ENCODE results near the gene GPR55. TPM values are rescaled to one million over a fixed set of nuclear protein-coding genes. Genes with fewer than 3 reads are reported as not detected.

The GPR55 gene
- polyA plus RNA-seq, 1 donor = 0.17 TPM

DNA sequence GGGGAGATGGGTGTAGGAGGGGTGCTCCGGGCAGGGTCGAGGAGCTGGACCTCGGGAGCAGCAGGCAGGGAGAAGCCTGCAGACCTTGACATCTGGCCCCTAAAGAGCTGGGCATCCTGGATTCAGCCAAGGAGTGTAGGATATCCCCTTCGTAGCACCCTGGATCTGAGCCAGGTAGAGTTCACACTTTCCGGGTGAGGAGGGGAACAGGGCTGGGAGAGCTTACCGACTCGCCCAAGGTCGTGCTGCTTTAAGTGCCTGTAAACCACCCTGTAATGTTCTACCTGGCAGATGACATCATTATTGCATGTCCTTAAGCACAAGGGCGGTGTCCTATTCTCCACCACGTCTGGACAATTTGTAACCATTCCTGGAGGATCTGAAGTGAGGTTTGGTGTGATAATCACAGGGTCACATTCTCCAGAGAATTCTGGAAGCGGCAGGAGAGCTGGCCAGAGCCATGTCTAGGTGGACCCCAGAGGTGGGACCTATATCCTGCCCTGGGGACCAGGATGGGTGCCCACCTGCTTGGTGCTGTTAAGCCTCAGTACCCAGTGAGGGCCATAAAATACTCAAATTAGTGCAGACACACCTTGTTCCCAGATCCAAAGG lies 45.7 kb downstream of the GPR55 start:
- DNase-seq = no peak

DNA sequence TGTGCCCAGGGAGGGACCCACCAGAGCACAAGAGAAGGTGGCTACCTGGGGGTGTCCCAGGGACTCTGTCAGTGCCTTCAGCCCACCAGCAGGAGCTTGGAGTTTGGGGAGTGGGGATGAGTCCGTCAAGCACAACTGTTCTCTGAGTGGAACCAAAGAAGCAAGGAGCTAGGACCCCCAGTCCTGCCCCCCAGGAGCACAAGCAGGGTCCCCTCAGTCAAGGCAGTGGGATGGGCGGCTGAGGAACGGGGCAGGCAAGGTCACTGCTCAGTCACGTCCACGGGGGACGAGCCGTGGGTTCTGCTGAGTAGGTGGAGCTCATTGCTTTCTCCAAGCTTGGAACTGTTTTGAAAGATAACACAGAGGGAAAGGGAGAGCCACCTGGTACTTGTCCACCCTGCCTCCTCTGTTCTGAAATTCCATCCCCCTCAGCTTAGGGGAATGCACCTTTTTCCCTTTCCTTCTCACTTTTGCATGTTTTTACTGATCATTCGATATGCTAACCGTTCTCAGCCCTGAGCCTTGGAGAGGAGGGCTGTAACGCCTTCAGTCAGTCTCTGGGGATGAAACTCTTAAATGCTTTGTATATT lies 46.3 kb downstream of the GPR55 start:
- no peak for DNase-seq

DNA sequence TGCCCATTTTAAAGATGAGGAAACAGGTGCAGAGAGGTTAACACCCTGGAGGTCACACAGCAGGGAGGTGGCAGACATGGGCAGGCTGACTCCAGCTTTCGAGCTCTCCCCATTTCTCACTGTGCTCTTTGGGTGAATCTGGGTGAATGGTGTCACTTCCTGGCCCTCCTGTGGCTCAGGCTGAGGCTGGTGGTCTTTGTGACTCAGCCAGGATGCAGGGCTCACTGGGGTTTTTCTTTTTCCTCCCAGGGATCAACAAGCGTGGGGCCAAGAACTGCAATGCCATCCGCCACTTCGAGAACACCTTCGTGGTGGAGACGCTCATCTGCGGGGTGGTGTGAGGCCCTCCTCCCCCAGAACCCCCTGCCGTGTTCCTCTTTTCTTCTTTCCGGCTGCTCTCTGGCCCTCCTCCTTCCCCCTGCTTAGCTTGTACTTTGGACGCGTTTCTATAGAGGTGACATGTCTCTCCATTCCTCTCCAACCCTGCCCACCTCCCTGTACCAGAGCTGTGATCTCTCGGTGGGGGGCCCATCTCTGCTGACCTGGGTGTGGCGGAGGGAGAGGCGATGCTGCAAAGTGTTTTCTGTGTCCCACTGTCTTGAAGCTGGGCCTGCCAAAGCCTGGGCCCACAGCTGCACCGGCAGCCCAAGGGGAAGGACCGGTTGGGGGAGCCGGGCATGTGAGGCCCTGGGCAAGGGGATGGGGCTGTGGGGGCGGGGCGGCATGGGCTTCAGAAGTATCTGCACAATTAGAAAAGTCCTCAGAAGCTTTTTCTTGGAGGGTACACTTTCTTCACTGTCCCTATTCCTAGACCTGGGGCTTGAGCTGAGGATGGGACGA lies 47.1 kb downstream of the GPR55 start:
- no peak for DNase-seq

DNA sequence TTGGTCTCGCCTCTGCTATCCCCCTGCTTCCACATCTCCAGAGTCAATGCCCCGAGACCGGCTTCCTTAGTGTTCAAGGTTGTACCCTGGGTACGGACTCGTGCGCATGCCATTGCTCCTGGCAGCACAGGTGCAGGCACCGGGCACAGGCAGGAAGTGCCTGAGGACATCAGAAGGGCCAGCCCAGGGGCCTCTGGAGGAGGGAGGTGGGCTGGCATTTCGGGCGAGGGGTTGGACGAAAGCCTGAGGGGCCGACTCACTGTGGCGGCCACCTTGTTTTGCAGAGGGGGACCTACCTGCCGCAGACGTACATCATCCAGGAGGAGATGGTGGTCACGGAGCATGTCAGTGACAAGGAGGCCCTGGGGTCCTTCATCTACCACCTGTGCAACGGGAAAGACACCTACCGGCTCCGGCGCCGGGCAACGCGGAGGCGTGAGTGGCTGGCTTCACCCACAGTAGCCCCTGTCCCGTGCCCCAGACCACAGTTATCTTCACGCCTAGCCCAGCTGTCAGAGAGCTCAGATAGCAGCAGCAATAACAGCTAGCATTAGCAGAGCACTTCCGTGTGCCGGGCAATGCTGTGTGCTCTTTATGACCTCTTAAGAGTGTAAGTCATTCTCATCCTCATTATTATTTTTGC lies 47.8 kb downstream of the GPR55 start:
- no peak for DNase-seq

DNA sequence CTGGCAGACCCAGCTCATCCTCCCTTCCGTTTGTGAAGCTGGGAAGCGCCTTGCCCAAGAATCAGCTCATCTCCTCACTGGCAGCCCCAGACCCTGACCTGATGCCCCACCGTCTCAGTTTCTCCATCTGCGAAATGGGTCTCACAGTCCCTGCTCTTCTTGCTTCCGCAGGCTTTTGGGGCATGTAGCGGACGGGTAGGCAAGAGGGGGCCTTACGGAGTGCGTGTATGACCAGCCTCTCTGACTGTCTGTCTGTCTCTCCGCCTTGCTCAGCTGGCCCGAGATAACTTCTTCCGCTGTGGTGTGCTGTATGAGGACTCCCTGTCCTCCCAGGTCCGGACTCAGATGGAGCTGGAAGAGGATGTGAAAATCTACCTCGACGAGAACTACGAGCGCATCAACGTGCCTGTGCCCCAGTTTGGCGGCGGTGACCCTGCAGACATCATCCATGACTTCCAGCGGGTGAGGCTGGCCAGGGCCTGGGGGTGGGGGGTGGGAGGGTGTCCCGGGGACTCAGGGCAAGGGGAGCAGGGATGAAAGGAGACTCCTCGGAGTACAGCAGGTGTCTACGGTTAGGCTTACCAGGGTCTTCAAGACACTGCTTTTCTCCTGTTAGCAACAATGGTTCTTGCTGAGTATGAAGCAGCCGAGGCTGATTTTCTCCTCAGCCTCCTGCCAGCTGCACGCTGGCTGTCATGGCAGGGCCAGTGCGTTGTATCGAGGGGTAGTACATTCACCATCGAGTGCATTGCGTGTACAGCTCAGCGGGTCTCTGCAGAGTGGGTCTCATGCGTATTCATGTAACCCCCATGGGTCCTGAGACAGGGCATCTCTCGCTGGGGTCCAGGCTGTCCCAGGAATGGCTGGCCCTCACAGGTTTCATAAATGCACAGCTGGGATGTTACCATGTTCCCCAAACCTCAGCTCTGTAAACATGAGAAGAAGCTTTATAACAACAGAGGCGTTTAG lies 49.4 kb downstream of the GPR55 start:
- DNase-seq = no peak

DNA sequence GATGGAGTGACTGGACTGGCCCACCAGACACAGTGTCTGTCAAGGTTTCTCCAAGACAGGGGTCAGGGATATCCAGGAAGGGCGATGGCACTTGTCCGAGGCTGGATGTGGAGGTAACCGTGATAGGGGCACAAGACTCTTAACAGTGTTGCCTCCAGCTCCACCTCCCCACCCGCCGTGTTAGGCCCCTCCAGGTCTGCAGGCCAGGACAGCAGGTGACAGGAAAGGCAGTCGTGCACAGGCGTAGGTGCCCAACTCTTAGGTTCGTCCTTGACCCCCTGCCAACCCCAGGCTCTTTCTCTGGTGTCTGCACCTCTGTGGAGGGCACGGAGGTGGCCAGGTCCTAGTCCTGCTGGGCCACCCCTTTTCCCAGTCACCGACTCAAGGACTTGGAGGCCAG lies 50.2 kb downstream of the GPR55 start:
- no peak for DNase-seq

DNA sequence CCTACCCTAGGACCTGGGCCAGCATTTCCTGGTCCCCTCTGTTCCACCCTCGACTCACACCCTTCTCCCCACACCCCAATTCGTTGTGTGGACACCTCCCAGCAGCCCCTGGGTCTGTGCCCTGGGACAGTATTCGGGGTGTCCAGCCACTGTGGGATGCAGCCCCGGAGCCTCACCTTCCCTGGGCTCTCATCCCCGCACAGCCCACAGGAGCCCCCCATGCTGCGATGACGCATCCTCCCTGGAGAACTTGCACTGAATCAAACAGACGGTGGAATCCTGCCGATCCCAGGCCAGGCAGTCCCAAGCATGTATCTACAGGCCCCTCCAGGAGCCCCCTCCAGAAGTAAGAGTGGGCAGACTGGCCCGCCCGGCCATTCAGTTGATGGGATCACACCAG lies 50.6 kb downstream of the GPR55 start:
- no peak for DNase-seq

DNA sequence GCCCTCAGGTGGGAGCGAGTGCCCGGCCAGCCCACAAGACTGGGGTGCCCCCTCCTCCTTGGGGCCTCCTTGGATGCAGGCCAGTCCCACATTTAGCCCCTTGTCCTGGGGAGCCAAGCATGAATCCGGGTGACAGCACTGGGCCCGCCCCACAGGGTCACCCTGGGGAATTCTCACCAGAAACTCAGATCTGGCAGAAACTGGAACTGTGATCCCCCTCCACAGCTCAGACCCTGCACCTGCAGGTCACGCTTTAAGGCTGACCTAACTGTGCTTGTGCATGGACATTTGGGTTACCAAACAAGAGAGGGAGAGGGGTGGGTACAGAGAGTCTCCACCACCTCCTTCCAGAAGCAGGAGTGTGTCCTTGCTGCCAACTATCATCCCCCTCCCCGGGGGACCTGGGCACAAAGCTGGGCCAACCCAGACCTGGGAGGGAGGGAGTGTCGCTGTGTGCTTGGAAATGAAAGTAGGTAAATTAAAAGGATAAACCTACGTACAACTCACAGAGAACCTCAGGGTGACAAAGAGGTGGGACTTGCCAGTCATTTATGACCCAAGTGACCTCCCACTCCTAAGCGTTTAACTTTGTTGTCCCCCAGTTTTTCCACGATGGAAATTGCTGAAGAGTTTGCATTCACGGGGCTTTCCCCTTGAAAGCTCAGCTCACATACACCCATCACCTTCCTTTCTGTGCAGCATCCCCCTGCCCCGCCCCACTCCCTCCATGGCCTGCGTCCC lies 51.2 kb downstream of the GPR55 start:
- no peak for DNase-seq

DNA sequence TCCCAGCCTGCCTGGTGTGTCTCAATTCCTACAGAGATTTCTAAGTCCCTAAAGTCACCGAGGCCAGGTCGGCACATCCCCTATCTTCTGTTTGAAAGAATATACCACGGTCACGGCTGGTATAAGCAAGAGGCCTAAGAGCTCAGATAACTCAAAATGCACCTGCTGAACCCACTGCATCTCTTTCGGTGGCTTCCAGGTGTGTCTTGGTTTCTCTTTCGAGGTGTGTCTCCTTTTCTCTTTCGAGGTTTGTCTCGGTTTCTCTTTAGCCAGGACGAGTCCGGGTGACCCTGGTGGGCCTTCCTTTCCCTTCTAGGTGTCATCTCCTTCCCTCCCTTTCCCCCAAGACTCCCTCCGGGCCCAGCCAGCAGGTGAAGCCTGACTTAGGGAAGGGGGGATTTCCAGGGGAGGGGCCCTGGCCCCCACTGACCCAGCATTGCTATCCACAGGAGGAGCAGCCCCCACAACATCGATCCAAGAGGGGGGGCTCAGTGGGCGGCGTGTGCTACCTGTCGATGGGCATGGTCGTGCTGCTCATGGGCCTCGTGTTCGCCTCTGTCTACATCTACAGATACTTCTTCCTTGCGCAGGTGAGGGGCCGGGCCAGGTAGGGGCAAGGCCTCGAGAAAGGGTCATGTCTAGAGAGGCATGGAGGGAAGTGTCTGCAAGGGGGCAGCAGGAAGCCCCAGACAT lies 51.9 kb downstream of the GPR55 start:
- DNase-seq = no peak

DNA sequence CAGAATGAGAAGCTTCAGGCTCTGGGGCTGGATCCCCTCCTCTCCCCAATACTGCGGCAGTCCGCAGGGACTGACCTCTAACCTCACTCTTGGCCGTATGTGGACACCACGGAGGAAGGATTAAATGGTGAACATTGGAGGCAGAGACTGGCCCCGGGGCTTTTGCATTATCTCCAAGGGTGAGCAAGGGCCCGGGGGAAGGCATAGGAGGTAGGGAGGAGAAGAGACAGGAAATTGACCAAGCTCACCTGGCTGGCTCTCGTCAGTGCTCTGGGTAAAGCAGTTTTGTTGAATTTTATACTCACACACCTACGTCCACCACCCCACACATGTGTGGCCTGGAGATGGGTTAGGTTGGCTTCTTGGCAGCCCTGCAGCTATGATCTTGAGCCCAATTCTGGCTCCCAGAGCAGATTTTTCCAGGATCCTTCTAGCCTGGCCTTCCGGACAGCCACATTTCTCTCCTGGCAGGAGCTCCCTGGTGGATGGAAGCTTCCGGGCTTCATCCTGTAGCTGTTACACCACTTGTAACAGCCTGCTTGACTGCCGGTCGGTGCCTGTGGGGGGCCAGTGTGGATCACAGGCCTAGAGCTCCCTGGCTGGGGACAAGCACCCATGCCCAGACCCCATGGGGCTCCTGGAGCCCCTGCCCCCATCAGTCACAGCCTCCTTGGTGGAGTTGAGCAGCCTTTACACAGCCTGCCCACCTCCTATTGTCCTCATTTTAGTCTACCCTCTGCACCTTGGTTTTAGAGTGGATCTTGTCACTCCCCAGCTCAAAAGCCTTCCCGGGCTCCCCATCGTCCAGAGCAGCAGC lies 52.7 kb downstream of the GPR55 start:
- DNase-seq = no peak

DNA sequence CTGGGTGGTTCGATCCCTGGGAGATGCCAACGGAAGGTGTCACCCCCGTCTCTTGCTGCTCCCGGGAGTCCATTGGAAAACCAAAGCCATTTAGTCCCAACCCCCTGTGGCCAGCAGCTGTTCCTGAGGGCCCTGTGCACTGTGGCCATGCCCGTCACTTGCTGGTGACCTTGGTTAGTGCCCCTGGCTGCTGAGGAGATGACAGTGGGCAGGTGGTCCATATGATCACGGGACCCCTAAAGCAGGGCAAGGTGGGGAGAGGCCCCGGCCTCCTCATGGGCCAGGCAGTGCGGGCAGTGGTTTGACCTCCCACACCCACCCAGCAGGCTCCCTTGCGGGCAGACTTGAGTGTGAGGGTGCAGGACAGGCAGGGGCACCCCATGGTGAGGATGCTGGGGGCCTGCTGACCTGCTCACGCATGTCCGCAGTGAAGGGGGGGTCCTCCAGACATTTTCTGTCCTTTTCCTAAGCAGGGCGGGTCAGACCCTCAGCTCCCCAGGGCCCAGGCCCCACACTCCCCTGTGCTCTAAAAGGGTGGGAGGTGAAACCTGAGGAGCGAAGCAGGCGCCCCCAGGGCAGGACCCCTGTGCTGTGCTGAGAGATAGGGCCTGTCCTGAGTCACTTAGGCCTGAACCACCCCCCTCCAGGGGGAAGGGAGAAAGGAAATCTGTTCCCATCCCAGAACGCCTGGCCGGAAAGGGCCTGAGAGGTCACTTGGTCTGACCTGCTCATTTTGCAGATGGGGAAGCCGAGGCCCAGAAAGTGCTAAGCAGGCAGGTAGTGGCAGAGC lies 53.5 kb downstream of the GPR55 start:
- no peak for DNase-seq

DNA sequence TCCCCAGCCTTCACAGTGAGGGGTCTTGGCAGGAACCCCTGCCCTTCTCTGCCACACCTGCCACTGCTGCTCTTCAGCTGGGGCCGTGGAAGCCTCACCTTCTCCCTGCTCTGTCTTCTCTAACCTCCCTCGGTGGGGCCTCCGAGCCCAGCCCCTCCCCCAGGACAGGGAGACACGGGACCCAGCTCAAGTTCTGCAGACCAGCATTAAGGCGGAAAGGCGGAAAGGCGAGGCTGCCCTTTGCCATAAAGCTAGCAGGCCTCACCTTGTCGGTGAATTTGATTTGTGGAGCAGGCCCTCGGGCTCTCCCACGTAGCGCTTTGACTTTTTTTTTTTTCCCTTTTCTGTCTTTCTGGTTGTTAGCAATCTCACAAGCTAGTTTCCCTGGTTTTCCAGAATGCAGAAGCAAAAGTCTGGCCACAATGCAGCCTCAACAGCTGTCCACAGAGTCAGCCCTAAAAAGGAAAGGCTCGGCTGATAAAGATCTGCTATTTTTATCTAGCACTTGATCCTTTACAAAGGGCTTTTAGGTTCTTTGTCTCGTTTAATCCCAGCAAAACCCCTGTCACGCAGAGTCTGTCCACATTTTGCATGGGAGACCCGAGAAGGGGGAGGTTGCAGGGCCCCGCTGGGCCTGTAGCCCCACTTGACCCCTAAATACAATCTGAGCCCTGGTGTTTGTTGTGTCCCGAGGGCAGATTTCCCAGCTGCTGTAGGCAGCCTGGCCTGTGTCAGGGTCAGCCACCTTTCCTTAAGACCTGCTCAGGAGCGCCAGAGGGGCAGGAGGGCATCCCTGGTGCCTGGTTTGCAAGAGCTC lies 54.3 kb downstream of the GPR55 start:
- DNase-seq = no peak

DNA sequence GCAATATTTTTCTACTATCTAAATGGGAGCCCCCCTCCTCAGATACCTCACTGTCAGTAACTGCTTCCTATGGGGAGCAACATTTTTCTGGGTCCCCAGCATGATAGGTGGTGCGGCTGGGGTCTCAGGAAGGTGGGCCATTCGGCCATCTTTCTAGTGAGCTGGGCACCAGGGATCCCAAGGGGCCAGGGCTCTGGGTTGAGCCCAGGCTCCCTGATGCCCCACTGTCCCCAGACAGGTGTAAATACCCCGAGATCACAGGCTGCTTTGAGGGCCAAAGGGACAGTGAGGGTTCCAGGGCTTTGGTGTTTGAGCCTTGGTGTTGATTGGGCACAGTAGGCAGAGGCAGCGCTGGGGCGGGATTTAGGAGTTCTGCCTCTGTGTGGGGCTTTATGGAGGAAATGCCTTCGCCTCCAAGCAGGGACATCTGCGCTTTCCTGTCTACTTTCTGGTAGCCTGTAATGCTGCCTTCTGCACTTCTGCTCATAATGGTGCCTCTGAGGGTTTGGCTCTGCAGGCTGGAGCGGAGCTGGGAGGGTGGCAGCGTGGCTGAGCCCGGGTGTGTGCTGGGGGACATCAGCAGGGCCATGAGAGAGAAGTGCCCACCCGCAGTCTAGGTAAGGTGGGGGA lies 55.0 kb downstream of the GPR55 start:
- no peak for DNase-seq

DNA sequence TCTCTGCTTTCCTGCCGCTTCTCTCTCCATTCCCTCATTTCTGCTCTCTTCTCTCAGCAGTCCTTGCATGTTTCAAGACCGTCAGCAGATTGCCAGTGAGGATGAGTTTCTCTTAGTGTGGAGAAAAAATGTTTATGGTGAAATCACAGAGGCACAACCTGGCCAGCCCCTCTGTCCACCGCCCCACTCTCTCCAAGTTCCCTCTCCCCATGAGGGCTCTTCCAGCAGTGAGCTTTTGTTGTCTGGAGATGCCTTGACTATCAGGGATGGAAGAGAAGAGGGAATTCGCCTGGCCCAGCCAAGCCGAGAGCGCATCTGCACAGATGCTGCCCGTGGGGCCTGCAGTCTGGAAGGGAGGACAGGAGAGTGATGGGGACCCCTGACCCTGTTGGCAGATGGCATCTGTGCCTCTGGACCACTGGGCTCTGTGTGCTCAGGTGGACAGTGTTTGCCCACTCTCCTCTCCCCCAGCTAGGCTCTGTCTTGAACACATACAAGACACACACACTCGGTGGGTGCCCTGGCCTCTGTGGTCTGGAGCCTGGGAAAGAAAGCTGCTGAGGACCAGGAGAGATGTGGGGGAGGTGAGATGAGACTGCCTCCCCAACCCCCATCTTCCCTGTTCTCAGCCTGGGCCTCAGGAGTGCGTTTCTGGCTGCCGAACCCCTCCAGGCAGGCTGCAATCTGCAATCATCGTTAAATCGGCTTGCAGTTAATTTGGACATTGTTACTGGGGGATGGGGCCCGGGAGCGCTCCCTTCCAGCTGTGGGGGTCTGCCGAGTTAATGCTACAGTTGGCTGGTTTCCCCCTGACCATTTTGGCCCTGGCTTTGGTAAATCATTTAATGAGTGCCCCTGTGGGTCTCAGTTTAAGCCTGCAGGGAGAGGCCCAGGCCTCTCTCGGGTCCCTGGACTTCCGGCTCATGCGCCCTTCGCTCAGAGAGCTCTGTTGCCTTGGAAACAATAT lies 55.8 kb downstream of the GPR55 start:
- DNase-seq = peak; percentile 82

DNA sequence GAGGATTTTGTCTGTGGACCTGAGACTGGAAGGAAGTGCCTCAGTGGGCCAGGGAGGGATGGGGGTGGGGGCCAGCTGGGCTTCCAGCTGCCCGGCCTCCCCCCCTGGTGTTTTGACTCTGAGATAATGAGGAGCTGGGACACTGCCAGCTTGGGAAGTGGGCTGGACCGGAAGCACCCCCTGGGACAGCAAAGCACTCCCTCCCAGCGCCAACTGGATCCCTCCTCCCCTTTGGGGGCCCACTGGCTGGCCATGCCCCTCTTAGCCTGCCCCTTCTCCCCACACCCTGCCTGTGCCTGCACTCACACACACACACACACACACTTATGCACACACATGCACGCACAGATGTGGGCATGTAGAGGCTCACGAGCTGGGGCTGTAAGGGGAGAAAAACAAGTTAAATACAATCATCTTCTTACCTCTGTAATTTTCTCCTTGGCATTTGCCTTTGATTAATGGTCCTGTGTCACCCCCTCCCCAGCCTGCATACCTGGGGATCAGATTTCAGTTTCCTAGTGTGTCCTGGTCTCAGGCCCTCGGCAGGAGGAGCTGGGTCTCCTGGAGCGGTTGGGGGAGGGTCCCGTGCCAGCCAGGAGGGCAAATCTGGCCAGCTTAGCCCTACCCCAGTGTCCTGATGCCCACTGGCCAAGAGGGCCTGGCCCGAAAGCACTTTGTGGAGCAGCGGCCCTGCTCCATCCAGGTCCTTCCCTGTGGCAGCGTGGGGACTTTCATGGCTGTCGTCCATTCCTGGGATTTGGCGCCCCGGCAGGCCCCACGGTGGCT lies 56.7 kb downstream of the GPR55 start:
- no peak for DNase-seq

All from left kidney (tissue), 2 donors.